Breast epithelium (tissue), 3 donors: ENCODE data around the gene TMEM9. TPM values are rescaled to one million over a fixed set of nuclear protein-coding genes. Genes with fewer than 3 reads are reported as not detected.

ENCODE experiments used
- total RNA-seq, 3 donors: library from RNA; depleted of rRNA; stranded (reverse); fragments of >200 nt; gene quantifications; one replicate each; pipeline ENCODE4 v1.1.0, GENCODE V29; 2016

TMEM9 gene
- total RNA-seq, 3 donors from 2014 or later: 48.3 to 104 (median 99.8) TPM

Other genes starting within 250 kb of the TMEM9 start
- gene KIF21B, start 130.8 kb downstream of the TMEM9 start, total RNA-seq: 1 to 10 TPM in 2 of 3 donors, under 1 TPM in 1; 0.96 to 2.6 (median 1.3) TPM
- not detected for gene CACNA1S, start 42.0 kb downstream of the TMEM9 start, total RNA-seq
- gene ASCL5, start 27.3 kb downstream of the TMEM9 start, total RNA-seq: not detected
- gene IGFN1, start 36.4 kb upstream of the TMEM9 start, total RNA-seq: 1 to 10 TPM in 1 of 3 donors, under 1 TPM in 2; 0.33 to 1.3 (median 0.59) TPM
- gene PKP1, start 129.0 kb upstream of the TMEM9 start, total RNA-seq: 10 to 100 TPM in 2 of 3 donors, under 1 TPM in 1; 0.96 to 22.5 (median 12.1) TPM
- gene TNNT2, start 223.2 kb upstream of the TMEM9 start, total RNA-seq: 1 to 10 TPM in 2 of 3 donors, not detected in 1; 1.3 to 2.6 TPM
- 10 to 100 TPM in 2 of 3 donors, not detected in 1; 13.1 to 18.0 TPM for gene LAD1, start 244.8 kb upstream of the TMEM9 start, total RNA-seq